WTC11 (cell line): Measurements from ENCODE around the gene LSM5. TPM values are rescaled to one million over a fixed set of nuclear protein-coding genes. Genes with fewer than 3 reads are reported as not detected.

ENCODE experiments used
- ATAC-seq: fragments of 200-7000 bp; cut with Tn5 transposase; 2 replicates; pipeline ENCODE4 v1.10.0; 2021; ENCODE audit warnings: mild to moderate bottlenecking, moderate library complexity
- CTCF ChIA-PET: fragments of 300-600 bp; sonication (Branson Sonifier 250); formaldehyde crosslinking; loops from one replicate; lab custom pipeline; 2021; ENCODE audit warnings: antibody characterized with exemption; lab: Charles Lee
- POLR2A ChIA-PET: fragments of 350-600 bp; sonication (Branson Sonifier 250); formaldehyde crosslinking; loops from one replicate; lab custom pipeline; 2021; ENCODE audit warnings: antibody characterized with exemption; lab: Charles Lee
- DNase-seq: peaks from one replicate; pipeline ENCODE4 v3.0.0; 2021; ENCODE audit warnings: low spot score
- H3K27ac Mint-ChIP-seq: 2 replicates; pipeline ENCODE4 v1.8.0; 2021; ENCODE audit warnings: mixed read lengths
- H3K27me3 Mint-ChIP-seq: 2 replicates; pipeline ENCODE4 v1.8.0; 2021; ENCODE audit warnings: low read depth, mild to moderate bottlenecking, moderate library complexity, mixed read lengths
- H3K36me3 Mint-ChIP-seq: 2 replicates; pipeline ENCODE4 v1.8.0; 2021; ENCODE audit warnings: mixed read lengths
- H3K4me1 Mint-ChIP-seq: 2 replicates; pipeline ENCODE4 v1.8.0; 2022; ENCODE audit warnings: mixed read lengths
- H3K4me3 Mint-ChIP-seq: 2 replicates; pipeline ENCODE4 v1.8.0; 2021; ENCODE audit warnings: mild to moderate bottlenecking, moderate library complexity, mixed read lengths
- H3K9me3 Mint-ChIP-seq: 2 replicates; pipeline ENCODE4 v1.8.0; 2021; ENCODE audit warnings: mixed read lengths
- AFF4 ChIP-seq: sonication (generic); formaldehyde crosslinking; IDR thresholded peaks from 2 replicates; pipeline ENCODE4 v1.8.1; 2023; ENCODE audit warnings: mild to moderate bottlenecking, missing genetic modification reagents, borderline replicate concordance
- GTF2I ChIP-seq: fragments of 250-450 bp; sonication (Bioruptor Pico); conservative IDR thresholded peaks from 2 replicates; pipeline ENCODE4 v1.4.0; 2021; ENCODE audit warnings: mild to moderate bottlenecking
- KAT7 ChIP-seq: sonication (generic); formaldehyde crosslinking; IDR thresholded peaks from 2 replicates; pipeline ENCODE4 v1.8.1; 2023; ENCODE audit warnings: missing genetic modification reagents, mild to moderate bottlenecking, borderline replicate concordance
- MLX ChIP-seq: sonication (generic); formaldehyde crosslinking; IDR thresholded peaks from 2 replicates; pipeline ENCODE4 v1.8.1; 2023; ENCODE audit warnings: mild to moderate bottlenecking, missing genetic modification reagents, moderate library complexity
- NR3C1 ChIP-seq: sonication (generic); formaldehyde crosslinking; conservative IDR thresholded peaks from 2 replicates; pipeline ENCODE4 v1.8.1; 2023; ENCODE audit warnings: low read depth, mild to moderate bottlenecking, missing genetic modification reagents
- ZNF232 ChIP-seq: sonication (generic); formaldehyde crosslinking; IDR thresholded peaks from 2 replicates; pipeline ENCODE4 v1.8.0; 2022; ENCODE audit warnings: mild to moderate bottlenecking, missing genetic modification reagents
- ZNF396 ChIP-seq: fragments of 250-450 bp; sonication (Bioruptor Pico); IDR thresholded peaks from 2 replicates; pipeline ENCODE4 v1.8.0; 2021; ENCODE audit warnings: mild to moderate bottlenecking, moderate library complexity, borderline replicate concordance
- ZNF512 ChIP-seq: sonication (generic); formaldehyde crosslinking; IDR thresholded peaks from 2 replicates; pipeline ENCODE4 v1.8.1; 2022; ENCODE audit warnings: missing genetic modification reagents, borderline replicate concordance
- total RNA-seq: library from RNA; stranded (reverse); gene quantifications from 3 replicates; pipeline ENCODE4 v1.2.3, GENCODE V29; 2021
- TF ChIP-seq, protein P1 (sequence below): fragments of 250-450 bp; sonication (Bioruptor Pico); IDR thresholded peaks from 2 replicates; pipeline ENCODE4 v1.9.0; 2021; ENCODE audit warnings: mild to moderate bottlenecking, borderline replicate concordance
- TF ChIP-seq, protein P2 (sequence below): sonication (generic); formaldehyde crosslinking; IDR thresholded peaks from 2 replicates; pipeline ENCODE4 v1.8.0; 2022; ENCODE audit warnings: mild to moderate bottlenecking, missing genetic modification reagents
- TF ChIP-seq, protein P3 (sequence below): fragments of 250-450 bp; sonication (Bioruptor Pico); IDR thresholded peaks from 2 replicates; pipeline ENCODE4 v1.8.0; 2021; ENCODE audit warnings: mild to moderate bottlenecking

Gene LSM5
- total RNA-seq, 1 experiment from 2014 or later = 89.5 TPM

- TF ChIP-seq AFF4 (CRISPR knock-in tag) = no peak
- no peak for TF ChIP-seq ZNF512 (CRISPR knock-in tag)
- no peak for TF ChIP-seq KAT7
- TF ChIP-seq GTF2I (CRISPR knock-in tag) = no peak
- TF ChIP-seq, protein P1, sequence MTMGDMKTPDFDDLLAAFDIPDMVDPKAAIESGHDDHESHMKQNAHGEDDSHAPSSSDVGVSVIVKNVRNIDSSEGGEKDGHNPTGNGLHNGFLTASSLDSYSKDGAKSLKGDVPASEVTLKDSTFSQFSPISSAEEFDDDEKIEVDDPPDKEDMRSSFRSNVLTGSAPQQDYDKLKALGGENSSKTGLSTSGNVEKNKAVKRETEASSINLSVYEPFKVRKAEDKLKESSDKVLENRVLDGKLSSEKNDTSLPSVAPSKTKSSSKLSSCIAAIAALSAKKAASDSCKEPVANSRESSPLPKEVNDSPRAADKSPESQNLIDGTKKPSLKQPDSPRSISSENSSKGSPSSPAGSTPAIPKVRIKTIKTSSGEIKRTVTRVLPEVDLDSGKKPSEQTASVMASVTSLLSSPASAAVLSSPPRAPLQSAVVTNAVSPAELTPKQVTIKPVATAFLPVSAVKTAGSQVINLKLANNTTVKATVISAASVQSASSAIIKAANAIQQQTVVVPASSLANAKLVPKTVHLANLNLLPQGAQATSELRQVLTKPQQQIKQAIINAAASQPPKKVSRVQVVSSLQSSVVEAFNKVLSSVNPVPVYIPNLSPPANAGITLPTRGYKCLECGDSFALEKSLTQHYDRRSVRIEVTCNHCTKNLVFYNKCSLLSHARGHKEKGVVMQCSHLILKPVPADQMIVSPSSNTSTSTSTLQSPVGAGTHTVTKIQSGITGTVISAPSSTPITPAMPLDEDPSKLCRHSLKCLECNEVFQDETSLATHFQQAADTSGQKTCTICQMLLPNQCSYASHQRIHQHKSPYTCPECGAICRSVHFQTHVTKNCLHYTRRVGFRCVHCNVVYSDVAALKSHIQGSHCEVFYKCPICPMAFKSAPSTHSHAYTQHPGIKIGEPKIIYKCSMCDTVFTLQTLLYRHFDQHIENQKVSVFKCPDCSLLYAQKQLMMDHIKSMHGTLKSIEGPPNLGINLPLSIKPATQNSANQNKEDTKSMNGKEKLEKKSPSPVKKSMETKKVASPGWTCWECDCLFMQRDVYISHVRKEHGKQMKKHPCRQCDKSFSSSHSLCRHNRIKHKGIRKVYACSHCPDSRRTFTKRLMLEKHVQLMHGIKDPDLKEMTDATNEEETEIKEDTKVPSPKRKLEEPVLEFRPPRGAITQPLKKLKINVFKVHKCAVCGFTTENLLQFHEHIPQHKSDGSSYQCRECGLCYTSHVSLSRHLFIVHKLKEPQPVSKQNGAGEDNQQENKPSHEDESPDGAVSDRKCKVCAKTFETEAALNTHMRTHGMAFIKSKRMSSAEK (CRISPR knock-in tag) = no peak
- TF ChIP-seq ZNF232 (CRISPR knock-in tag) = no peak
- TF ChIP-seq ZNF396 (CRISPR knock-in tag) = no peak
- TF ChIP-seq, all 79 proteins: peak for 0
Measured at GRCh38 chr7:32489788-32490126, 423 bp downstream of the LSM5 start (continued).

GRCh38 chr7:32481921-32482320, 8.3 kb downstream of the LSM5 start:
- H3K36me3 Mint-ChIP-seq = peaks cover 15% of the 10 kb centered on the region
- TF ChIP-seq MLX (CRISPR knock-in tag) (no peak), KAT7 (no peak), NR3C1 (CRISPR knock-in tag) (no peak)
- TF ChIP-seq, protein P2, sequence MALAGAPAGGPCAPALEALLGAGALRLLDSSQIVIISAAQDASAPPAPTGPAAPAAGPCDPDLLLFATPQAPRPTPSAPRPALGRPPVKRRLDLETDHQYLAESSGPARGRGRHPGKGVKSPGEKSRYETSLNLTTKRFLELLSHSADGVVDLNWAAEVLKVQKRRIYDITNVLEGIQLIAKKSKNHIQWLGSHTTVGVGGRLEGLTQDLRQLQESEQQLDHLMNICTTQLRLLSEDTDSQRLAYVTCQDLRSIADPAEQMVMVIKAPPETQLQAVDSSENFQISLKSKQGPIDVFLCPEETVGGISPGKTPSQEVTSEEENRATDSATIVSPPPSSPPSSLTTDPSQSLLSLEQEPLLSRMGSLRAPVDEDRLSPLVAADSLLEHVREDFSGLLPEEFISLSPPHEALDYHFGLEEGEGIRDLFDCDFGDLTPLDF = no peak
- TF ChIP-seq, protein P3, sequence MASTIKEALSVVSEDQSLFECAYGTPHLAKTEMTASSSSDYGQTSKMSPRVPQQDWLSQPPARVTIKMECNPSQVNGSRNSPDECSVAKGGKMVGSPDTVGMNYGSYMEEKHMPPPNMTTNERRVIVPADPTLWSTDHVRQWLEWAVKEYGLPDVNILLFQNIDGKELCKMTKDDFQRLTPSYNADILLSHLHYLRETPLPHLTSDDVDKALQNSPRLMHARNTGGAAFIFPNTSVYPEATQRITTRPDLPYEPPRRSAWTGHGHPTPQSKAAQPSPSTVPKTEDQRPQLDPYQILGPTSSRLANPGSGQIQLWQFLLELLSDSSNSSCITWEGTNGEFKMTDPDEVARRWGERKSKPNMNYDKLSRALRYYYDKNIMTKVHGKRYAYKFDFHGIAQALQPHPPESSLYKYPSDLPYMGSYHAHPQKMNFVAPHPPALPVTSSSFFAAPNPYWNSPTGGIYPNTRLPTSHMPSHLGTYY = no peak
- TF ChIP-seq, all 79 proteins: peak for 0
- ChIA-PET POLR2A (no interaction called here), CTCF (no interaction called here)
- Mint-ChIP-seq H3K9me3 (no peaks in the 10 kb centered on the region), H3K27me3 (no peaks in the 10 kb centered on the region), H3K4me3 (no peak overlapping the region), H3K27ac (no peak overlapping the region), H3K4me1 (no peaks in the 10 kb centered on the region)
- DNase-seq (no peak), ATAC-seq (no peak)
